HPDE6-E6E7 (cell line): ENCODE results near the gene SGSM1.

Experiments used
- DNase-seq: peaks from one replicate; pipeline ENCODE4 v3.0.0; 2011; ENCODE audit warnings: missing footprints; ENCODE audit errors: extremely low spot score

SGSM1 gene, protein sequence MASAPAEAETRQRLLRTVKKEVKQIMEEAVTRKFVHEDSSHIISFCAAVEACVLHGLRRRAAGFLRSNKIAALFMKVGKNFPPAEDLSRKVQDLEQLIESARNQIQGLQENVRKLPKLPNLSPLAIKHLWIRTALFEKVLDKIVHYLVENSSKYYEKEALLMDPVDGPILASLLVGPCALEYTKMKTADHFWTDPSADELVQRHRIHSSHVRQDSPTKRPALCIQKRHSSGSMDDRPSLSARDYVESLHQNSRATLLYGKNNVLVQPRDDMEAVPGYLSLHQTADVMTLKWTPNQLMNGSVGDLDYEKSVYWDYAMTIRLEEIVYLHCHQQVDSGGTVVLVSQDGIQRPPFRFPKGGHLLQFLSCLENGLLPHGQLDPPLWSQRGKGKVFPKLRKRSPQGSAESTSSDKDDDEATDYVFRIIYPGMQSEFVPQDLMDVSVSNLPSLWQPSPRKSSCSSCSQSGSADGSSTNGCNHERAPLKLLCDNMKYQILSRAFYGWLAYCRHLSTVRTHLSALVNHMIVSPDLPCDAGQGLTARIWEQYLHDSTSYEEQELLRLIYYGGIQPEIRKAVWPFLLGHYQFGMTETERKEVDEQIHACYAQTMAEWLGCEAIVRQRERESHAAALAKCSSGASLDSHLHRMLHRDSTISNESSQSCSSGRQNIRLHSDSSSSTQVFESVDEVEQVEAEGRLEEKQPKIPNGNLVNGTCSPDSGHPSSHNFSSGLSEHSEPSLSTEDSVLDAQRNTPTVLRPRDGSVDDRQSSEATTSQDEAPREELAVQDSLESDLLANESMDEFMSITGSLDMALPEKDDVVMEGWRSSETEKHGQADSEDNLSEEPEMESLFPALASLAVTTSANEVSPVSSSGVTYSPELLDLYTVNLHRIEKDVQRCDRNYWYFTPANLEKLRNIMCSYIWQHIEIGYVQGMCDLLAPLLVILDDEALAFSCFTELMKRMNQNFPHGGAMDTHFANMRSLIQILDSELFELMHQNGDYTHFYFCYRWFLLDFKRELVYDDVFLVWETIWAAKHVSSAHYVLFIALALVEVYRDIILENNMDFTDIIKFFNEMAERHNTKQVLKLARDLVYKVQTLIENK

DNA sequence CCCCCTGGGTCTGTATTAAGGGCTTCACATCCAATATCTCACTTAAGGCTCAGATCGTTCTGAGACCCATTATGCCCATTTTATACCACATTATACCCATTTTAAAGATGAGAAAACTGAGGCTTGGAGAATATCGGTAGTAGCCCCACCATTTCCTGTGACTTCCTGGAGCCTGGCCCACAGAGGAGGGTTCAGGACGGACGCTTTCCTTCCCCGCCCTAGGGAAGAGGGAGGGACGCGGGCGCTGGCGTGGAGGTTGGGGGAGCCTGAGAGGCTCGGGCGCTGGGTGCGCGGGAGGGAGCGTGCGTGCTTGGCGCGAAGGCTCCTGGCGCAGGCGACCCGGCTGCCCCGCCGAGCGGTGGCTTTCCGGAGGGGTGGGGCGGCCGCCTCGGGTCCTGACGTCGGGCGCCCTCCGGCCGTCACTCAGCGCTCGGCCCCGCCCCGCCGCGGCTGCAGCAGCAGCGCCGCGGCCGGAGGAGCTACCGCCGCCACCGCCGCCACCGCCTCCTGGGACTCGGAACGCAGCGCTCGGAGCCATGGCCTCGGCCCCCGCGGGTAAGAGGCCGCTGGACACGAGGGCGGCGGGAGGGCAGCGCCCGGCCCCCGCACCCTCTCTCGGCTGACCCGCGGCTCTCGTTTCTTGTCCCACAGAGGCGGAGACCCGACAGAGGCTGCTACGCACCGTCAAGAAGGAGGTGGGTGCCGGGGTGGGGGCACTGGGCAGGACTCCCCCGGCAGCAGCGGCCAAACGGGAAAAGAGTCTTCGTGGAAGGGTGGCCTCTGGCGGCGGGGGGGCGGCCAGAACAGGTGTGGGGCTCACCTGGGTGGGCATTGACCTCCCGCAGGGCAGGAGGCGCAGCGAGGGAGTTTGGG is at the start of gene SGSM1:
Gene SGSM1, plus strand, starts transcription at position 422 of the 873 bp plus-strand sequence. Its CDS starts 115 bp downstream, at position 537.
- peak; percentile 65 for DNase-seq

DNA sequence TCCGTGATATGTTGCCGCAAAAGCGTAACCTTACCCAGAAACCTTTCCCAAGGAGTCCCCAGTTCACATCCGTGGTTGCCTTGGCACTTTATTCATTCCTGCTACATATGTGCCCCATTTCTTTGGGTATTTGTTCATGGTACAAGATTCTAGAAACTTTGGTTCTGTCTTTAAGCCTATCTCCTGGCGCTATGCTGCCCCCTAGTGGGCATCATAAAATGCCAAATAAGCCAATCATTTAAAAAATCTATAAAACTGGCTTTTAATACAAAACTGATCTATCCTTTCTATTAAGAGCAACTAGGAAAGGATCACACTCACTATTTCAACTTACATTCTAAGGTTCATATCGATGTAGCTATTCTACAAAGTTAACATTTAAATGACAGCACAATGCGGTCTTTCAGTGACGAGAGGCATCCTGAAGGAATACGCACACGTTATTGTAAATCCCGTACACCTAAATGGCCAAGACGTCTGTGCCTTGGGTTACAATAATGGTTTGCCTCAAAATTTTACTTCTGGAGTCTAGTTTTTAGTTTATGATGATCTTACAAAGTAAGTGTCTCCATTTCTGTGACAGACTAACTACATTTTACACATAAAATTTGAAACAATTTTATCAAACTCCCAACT is 47.7 kb upstream of the SGSM1 start:
- no peak for DNase-seq

DNA sequence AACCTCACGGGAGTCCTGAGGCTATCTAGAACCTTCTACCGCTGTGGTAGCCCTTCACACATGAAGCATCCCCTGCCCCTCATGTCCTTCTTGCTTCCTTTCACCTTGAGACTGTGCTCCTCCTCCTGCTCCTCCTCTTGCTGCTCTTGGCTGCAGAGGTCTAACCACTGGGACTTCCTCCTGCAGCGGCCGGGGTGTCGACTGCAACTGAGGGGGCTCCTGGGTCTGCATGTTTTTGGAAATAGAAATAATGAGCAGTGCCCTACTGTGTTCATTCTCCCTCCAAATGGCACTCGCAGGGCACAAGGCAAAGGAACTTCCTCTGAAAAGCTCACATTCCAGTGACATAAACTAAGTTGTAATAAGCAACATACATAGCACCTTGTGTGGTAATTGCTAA is 46.2 kb upstream of the SGSM1 start:
- no peak for DNase-seq

DNA sequence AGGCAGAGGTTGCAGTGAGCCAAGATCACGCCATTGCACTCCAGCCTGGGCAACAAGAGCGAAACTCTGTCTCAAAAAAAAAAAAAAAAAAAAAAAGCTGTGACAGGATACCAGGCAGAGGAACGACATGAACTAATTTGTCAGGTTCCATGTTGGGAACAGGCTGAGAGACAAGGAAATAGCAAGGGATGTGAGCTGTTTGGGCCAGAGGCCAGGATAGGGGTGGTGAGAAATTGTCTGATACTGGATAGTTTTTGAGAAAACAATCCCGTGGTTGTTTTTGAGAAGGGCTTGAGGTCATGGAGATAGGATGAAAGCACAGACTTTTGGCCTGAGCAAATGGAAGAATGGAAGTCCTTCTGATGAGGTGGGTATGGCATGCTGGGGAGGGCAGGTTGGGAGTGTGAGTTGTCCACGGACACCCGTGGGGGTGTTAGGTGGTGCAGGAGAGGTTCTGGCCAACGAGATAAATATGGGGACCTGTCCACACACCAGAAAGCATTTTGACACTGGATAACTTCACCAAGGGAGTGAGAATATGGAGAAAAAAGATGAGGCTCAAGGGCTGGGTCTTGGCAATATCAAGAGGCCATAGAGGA is 45.2 kb upstream of the SGSM1 start:
- no peak for DNase-seq

DNA sequence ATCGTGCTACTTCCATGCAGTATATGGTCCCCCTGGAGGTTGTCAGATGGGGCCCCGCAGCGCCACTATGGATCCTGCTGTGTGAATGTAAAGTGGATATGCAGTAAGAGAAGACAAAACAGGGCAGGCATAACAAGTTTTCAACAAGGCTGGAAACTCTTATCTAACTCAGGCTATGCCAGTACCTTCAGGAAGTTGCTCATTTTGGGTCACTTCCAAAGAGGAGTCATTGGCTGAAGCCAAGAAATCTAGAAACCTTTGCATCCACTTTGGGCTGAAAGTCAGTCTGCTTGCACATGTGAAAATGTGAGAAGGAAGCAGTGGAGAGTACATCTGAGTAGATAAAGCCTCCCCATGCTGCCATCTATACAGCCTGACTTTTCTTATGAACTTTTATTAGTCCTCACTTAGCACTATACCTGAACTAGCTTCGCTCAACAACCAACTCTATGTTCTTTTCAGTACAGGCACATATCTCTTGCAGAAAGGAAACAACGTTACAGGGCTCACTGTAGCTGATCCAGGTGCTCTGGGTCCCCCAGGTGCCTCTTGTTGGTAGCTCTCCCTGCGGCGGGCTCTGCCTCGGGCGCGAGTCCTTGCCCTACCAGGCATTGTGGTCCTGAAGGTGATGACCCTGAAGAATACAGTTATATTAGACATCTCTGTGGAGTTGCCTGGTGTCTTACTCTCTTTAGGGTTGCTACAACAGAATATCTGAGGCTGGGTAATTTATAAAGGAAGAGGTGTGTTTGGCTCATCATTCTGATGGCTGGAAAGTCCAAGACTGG is 43.9 kb upstream of the SGSM1 start:
- DNase-seq, result no peak

DNA sequence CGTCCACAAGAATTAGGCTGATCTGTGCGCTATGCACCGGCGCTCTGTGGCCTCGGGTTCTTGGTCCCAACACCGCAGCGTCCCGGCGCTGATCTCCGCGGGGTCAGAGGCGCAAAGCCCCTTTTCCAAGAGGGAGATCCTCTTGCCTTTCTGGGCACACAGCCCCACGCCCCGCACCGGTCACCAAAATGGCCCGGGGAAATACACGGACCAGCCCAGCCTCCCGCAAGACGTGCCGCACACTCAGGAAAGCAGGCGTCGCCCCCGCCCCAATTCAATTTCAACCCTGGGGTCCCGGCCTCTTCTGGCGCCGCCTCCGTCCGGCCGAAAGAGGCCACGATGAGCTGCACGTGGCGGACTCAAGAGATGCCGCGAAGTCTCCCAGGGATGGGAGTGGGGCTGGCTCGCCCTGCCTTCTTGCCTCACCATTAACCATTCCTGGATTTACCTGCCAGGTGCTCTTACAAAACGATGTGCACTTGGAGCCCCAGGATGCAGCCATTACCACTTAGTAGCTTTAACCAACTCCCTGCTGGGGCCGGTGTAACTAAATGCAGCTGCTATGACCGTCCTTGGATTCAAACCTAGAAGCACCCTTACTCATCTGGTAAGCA is 42.0 kb upstream of the SGSM1 start:
- no peak for DNase-seq

DNA sequence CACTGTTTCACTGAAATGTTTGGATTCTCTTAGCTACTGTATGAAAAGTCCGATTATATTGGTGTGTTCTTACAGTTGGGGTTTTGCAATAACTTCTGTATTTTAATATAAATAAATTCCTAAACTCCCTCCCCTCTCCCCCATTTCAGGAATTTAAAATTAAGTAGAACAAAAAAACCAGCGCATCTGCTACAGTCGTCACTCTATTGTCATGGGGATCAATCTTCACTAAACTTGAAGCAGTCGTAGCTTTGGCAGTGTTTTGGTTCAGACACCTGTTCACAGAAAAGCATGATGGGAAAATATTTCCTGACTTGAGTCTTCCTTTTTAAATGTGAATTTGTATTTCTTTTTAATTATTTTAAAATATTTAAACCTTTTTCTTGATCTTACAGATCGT is 40.8 kb upstream of the SGSM1 start:
- DNase-seq, result no peak

DNA sequence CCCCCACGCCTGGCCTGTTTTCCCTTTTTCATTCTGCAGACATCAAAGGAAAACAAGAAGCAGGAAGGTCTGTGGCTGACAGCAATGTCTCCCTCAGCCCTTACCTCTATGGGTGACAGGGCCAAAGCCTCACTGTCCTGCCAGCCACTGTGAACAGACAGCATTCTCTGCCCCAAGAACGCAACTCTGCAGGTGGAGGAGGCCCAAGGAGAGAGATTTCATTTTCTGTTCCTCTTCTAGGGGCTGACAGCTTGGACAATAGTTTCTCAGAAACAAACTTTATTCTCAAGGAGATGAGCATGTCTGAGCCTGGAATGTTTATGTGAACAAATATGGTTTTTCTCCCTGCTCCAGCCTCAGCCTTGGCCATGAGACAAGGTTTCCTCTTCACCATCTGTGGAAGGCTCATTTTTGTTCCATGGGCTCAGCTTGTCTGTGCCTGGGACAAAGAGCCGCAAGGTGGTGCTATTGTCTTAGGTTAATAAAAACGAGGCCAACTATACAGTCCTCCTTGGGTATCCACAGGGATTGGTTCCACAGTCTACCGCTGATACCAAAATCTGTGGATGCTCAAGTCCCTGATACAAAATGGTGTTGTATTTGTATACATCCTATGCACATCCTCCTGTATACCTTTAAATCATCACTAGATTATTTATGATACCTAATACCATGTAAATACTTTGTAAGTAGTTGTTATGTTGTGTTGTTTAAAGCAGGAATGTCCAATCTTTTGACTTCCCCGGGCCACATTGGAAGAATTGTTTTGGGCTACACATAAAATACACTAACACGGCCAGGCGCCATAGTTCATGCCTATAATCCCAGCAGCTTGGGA is 37.3 kb upstream of the SGSM1 start:
- peak; percentile 54 for DNase-seq

DNA sequence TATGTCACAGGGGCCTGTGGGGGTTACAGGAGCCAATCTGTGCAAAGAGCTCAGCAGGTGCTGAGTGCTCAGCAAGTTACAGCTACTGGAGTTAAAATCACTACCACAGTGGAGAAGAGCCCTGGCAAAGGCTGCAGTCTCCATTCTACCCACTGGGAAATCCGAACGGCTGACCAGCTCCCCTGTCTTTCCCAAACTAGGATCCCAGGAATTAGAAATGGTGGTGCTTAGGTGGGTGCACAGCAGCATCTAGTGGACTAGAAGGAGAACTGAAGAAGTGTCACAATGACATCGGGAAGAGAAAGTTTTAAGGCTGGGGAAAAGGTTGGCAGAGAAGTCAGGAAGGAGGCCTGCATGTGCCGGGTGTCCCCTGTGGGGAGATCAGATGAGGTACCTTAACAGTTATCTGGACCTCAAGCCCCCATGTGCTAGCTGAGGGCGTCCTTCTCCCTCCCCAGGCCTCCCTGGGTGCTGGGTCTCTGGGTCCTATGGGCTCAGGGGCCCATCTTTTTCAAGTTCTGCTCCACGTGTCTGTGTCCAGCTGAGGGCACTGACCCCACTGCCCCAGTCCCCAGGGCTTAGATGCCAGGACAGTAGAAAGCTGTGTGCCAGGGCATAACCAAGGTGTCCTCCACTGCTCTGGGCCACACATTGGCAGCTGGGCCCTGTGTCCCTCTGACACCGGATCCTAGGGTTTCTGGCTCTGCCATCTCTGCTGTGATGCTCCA is 33.4 kb upstream of the SGSM1 start:
- DNase-seq, result peak; percentile 20

DNA sequence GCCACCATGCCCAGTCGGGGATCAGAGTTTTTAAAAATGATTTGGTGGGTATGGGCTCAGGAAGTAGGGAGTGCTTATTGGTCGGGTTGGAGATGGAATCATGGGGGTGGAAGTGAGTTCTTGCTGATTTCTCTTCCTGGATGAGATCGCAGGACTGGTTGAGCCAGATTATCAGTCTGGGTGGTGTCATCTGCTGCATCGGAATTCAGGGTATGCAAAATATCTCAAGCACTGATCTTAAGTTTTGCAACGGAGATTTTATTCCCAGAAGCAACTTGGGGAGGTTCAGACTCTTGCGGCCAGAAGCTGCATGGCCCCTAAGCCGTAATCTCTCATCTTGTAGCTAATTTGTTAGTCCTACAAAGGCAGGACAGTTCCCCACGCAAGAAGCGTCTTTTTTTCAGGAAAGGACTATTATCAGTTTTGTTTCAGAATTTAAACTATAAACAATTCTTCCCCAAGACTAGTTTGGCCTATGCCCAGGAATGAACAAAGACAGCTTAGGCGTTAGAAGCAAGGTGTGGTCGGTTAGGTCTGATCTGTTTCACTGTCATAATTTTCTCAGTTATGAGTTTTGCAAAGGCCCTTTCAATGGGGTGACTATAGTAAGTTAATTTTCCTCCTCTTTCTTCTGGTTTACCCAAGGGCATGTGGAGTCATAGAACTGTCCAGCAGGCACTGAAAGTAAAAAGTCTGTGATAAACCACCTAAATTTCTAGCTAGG is 30.1 kb upstream of the SGSM1 start:
- no peak for DNase-seq

DNA sequence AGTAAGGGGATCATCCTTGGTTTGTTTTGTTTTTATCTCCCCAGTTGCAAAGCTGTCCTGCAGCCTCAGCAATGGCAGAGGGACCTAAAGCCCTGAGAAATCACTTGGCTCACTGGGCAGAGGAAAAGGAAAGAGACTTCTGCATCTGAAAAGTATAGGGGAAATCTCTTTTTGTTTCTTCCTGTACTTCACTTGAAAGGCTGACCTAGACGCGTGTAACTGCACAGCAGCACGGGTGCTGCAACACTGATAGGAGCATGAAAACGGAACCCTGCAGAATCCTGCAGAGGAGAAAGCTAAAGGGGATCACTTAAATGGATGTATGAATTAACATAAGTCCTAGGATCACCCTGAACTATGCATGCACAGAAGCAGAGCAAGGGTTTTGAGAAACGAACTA is 29.5 kb upstream of the SGSM1 start:
- no peak for DNase-seq

DNA sequence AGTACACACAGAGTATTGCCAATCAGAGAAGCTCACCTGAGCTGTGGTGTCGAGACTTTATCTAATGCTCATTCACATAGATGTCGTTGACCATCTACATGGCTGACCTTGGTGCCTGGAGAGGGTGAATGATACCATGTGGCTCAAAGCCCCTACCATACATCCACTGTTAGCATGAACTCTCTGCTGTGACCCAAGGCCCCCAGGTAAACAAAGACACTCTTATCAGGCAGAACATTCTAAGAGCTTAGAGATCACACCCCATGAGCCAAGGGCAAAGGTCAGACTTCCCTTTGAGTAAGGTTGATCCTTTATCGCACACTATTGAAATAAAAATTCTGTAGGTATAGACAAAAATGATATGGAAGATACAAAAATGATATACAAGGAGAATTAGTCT is 16.5 kb upstream of the SGSM1 start:
- DNase-seq, result no peak

DNA sequence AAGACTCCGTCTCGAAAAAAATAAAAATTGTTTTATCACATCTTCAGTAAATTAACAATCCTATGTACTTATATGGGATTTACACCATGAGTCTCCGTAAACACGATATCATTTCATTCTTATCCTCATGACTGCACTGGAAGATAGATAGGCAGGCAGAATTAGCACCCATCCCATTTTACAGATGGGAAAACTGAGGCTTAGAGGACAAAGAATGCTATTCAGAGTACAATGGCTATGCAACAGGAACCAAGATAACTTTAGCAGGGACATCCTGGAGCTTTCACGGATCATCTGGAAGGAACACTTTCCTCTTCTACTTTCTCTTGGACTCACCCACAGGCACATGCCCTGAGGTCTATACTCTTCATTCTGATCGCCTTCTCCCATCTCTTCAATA is 14.6 kb upstream of the SGSM1 start:
- no peak for DNase-seq

DNA sequence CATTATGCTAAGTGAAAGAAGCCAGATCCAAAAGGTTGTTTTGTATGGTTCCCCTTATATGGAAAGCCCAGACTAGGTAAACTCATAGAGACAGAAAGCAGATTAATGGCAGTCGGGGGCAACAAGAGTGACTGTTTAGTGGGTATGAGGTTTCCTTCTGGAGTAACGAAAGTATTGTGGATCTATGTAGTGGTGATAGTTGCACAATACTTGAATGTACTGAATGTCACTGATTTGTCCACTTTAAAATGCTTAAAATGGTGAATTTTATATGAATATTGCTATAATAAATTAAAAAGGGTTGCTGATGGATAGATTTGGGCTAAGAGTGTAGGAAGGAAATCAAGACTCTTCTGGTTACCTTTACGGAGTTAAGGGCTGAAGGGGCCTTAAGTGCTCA is 10.0 kb upstream of the SGSM1 start:
- DNase-seq, result no peak

DNA sequence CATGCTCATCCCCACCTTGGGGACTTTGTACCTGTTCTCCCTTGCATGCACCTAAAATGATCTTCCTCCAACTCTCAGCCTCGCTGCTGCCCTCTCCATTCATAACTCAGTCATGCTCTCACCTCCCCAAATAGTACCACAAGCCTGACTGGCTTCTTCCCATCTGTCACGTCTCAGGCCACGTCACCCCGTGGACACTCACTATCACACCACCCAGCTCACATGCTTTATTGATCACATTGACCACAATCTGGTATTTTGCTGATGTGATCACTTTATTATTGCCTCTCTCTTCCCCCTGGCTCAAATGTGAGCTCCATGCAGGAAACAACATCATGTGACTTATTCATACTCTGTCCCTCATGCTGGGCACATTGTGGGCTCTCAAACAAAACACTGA is 9.2 kb upstream of the SGSM1 start:
- no peak for DNase-seq

DNA sequence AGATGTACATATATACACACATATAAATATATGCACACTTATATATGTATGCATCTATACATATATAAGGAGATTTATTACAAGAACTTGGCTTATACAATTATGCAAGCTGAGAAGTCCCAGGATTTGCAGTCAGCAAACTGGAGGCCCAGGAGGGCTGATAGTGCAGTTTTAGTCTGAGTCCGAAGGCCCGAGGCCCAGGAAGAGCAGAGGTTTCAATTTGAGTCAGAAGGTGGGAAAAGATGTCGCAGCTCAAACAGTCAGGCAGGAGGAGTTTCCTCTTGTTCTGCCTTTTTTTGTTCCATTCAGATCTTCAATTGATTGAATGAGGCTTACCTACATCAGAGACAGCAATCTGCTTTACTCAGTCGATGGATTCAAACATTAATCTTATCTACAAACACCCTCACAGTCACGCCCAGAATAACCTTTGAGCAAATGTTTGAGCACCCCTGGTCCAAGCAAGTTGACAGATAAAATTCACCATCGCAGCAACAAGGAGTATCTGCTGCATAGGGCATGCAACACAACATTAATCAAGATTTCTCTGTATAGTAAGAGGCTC is 4.0 kb upstream of the SGSM1 start:
- no peak for DNase-seq

DNA sequence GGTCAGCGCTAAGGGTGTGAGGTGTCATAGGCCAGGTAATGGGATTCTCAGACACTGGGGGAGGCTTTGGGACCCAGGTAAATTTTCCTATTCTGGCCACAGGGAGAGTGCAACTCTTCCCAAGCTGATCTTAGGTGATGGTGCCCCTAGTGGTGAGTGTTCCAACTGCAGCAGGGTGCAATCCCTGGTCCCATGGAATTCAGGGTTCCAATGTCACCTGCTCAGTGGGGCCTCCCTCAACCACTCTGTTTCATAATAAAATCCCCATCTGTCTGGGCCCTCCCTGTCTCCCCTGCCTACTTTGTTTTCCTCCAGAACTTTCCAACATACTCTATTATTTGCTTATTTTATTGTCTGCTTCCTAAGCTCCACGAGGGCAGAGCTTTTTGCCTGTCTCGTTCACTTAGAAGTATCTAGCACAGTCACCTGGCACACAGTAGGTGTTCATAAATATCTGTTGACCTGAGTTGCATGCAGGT is 2.9 kb upstream of the SGSM1 start:
- peak; percentile 28 for DNase-seq
